Stimulated activated CD8-positive, alpha-beta memory T cell treated with anti-CD3 and anti-CD28 coated beads, Interleukin-15, amount 100 ng/mL, for 48 hours (primary cell): ENCODE data around the gene ELOA.
"Not testable (repeated sequence)": the region's sequence is repeated elsewhere in the genome, so short reads cannot be mapped to it uniquely, and the experiment has no call there.

Source experiments
- DNase-seq, 2 donors: peaks; one replicate each; pipeline ENCODE4 v3.0.0-alpha.2; 2020; ENCODE audit warnings: low read depth in 2 of 2

The ELOA gene

GRCh38 chr1:23800400-23801337 lies 57.4 kb downstream of the ELOA start, which contains the start of gene GALE:
GALE (minus strand) TSS chr1:23800754; CDS start chr1:23799007, 1,747 bp downstream.
- peak; percentile 97 for DNase-seq

GRCh38 chr1:23801338-23801748 lies 58.1 kb downstream of the ELOA start:
- no peak for DNase-seq

DNA sequence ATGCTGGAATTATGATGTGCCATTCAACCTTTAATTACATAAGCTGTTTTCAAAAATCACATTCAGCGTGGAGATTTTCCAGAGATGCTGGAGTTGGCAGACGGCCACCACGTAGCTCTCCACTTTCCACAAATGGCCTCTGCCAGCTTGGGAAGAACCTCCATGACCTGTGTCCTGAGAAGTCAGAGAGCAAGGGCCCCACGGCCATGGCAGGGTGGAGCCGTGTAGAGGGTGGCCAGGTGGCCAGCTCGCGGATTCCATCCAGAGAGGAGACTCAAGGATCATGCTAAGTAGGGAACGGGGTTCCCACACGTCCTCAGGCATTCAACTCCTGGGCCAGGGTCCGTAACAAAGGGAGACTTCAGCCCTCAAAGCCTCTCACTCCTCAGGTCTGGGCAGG lies 58.6 kb downstream of the ELOA start:
- DNase-seq = no peak

DNA sequence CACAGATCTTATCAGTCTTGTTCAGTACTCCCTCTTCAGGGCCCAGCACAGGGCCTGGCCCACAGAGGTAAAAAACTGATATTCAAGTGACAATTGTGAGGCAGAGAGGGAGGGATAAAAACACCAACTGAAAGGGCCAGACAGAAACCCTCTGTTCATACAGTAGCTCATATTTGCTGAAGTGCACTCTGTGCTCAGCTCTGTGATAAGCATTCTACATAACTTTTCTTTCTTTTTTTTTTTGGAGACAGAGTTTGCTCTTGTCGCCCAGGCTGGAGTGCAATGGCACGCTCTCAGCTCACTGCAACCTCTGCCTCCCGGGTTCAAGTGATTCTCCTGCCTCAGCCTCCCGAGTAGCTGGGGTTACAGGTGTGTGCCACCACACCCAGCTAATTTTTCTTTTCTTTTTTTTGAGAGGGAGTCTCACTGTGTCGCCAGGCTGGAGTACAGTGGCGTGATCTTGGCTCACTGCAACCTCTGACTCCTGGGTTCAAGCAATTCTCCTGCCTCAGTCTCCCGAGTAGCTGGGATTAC lies 59.6 kb downstream of the ELOA start:
- DNase-seq = not testable (repeated sequence)

DNA sequence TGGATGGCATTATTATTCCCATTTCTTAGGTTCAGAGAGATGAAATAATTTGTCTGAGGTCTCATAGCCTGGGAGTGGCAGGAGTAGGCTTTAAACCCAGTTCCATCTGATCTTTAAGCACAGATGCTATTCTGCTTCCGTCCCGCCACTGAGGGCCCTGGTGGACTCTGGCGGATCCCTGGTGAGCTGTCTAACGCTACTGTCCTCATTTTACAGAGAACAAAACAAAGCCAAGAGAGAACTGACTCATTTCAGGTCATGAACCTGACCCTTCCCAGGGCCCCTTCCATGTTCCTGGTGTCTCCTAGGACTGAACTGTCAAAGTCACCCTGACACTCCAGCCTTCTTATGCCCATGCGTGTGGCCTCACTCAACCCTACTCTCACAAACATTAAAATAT lies 60.4 kb downstream of the ELOA start:
- DNase-seq = no peak

DNA sequence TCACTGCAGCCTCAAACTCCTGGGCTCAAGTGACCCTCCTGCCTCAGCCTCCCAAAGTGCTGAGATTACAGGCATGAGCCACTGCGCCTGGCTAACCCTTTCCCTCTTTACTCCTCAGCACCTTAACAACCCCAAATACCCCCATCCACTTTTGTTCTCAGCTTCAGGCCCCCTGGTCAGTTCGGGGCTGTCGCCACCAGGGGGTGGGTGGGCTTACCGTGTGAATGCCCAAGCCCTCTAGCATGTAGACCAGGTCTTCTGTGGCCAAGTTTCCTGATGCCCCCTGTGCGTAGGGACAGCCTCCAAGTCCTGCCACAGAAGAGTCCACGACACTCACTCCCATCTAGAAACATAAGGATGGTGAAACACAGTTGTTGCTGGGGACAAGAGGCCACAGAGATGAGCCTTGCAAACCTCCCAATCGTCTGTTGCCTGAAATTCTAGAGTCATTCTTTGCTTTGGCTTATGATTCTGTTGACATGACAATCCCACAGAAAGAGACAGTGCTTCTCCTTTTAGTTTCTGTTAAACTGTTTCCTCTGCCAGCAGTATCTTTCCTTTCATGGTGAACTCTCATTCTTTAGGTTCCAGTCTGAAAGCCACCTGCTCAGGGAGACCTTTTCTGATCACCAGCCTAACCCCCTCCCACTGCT lies 61.0 kb downstream of the ELOA start:
- DNase-seq = no peak

DNA sequence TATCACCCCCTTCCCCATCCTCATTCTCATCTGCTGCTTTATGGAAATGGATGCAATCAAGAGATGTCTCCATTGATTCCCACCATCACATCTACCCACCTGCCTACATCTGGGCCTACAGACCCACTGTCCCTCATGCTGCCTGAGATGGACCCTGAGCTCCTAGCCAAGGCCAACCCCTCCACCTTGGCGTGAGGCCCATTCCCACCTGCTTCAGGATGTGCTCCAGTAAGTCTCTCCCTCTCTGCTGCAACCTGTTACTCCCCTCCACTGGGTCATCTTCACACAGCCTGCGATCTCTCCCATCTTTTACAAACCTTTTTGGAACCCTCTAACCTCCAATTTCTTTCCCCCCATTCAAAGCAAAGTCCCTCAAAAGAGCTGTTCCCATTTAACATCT lies 61.8 kb downstream of the ELOA start:
- DNase-seq = no peak

DNA sequence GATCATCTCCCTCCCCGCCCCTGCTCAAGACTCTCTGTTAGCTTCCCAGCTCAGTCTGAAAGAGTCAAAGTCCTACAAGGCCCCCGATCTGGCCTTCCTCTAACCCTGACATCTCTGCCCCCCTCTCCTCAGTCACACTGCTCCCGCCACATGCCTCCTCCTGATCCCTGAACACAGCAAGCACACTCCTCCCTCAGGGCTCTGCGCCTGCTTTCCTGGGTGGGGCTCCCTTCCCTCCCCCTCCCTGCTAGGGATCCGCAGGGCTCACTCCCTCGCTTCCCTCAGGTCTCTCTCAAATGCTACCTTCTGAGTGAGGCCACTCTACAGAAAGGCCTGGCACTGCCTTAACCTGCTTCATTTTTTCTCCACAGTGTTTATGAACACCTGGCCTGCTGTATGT lies 63.0 kb downstream of the ELOA start:
- no peak for DNase-seq

DNA sequence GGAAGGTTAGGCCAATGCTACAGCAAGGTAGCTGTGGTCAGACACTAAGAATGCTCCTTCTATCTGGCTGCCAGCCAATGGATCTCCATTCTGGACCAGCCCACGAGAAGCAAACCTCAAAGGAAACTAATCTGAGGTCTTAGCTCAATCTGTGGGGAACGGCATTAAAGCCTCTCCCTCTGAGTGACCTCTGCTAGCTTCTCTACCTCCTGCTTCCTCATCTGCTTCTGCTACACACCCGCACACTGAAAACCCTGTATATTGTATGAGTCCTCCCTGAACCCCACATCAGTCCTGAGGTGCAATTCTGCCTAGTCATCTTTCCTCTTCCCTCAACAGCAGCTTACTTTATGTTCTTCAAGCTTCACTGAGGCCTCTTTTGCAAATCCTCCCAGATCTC lies 64.2 kb downstream of the ELOA start:
- DNase-seq = no peak

DNA sequence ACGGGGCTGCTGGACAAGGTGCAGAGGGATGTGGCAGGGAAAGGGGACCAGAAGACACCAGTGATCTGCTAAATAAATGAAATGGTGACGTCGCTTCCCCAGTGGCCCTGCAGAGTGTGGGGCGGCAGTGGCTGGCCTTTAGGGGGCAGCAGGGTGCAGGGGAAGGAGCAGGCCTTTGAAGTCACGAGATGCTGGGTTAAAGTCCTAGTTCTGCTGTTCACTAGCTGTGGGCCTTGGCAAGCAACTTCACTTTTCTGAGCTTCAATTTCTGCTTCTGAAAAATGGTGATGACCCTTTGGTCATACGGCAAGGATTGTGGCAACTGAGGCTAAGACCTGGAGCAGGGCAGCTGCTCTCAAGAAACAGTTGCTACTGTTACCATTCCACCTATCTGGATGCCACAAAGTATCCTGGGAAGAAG lies 66.5 kb downstream of the ELOA start:
- DNase-seq = peak; percentile 65 to 69

DNA sequence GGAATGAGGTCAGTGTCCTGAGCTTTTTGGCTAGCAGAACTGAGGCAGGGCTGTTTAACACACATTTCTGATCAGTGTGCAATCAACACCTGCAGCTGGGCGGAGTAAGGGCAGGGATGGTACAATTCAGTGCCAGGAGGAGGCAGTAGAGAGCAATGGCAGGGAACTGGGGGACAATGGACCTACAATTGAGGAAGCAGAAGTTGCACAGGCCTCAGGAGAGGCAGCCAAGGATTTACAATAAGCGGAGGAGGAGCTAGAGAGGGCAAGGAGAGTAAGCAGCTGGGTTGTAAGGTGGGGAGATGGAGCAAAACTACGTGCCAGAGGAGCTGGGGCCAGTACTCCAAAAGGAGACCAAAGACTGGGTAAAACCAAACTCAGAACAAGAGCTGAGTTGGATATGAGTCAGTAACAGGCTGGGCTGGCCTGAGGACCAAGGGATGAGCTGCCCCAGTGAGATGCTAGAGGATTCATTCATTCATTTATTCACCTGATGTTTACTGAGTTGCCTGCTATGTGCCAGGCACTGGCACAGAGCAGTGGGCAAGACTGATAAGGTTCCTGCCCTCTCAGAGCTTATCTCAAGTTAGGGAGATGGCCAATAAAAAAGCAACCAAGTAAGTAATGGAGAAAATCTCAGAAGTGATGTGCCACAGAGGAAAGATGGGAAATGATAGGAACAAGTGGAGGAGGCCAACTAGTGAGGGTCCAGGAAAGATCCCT lies 67.7 kb downstream of the ELOA start:
- no peak for DNase-seq
